MM.1S (cell line): ENCODE results near the gene TLE3.

Experiments used
- DNase-seq: peaks from one replicate; pipeline ENCODE4 v3.0.0-alpha.2; 2015
- H2AFZ ChIP-seq: fragments of 300-600 bp; sonication (generic); 2 replicates; pipeline ENCODE4 v1.6.0; 2016; ENCODE audit warnings: antibody characterized with exemption, low read length
- H3F3A ChIP-seq: fragments of 300-600 bp; sonication (generic); 2 replicates; pipeline ENCODE4 v1.6.1; 2016; ENCODE audit warnings: mild to moderate bottlenecking, antibody characterized with exemption, low read length, moderate library complexity, mixed read lengths; ENCODE audit not compliant: insufficient read depth
- H3K27ac ChIP-seq: fragments of 300-600 bp; sonication (generic); 2 replicates; pipeline ENCODE4 v1.5.1; 2016; ENCODE audit warnings: mild to moderate bottlenecking, low read length
- H3K27me3 ChIP-seq: fragments of 300-600 bp; sonication (generic); replicated peaks from 2 replicates; pipeline ENCODE4 v1.6.0; 2016; ENCODE audit warnings: low read length; ENCODE audit not compliant: insufficient read depth
- H3K36me3 ChIP-seq: fragments of 300-600 bp; sonication (generic); replicated peaks from 2 replicates; pipeline ENCODE4 v1.6.1; 2016; ENCODE audit warnings: mild to moderate bottlenecking, low read length, mixed read lengths; ENCODE audit not compliant: insufficient read depth
- H3K4me1 ChIP-seq: fragments of 300-600 bp; sonication (generic); 2 replicates; pipeline ENCODE4 v1.6.1; 2016; ENCODE audit warnings: low read length, mixed read lengths
- H3K4me2 ChIP-seq: fragments of 300-600 bp; sonication (generic); 2 replicates; pipeline ENCODE4 v1.6.0; 2016; ENCODE audit warnings: low read depth, low read length
- H3K4me3 ChIP-seq: fragments of 300-600 bp; sonication (generic); 2 replicates; pipeline ENCODE4 v1.5.1; 2016; ENCODE audit warnings: low read length, mixed read lengths
- H3K79me2 ChIP-seq: fragments of 300-600 bp; sonication (generic); 2 replicates; pipeline ENCODE4 v1.6.1; 2016; ENCODE audit warnings: mixed run types, low read length, mixed read lengths
- H3K9ac ChIP-seq: fragments of 300-600 bp; sonication (generic); 2 replicates; pipeline ENCODE4 v1.6.1; 2016; ENCODE audit warnings: low read length, mixed read lengths
- H3K9me2 ChIP-seq: fragments of 300-600 bp; sonication (generic); replicated peaks from 2 replicates; pipeline ENCODE4 v1.6.1; 2016; ENCODE audit warnings: mild to moderate bottlenecking, low read length, mixed read lengths; ENCODE audit not compliant: insufficient read depth
- H3K9me3 ChIP-seq: fragments of 300-600 bp; sonication (generic); replicated peaks from 2 replicates; pipeline ENCODE4 v1.6.1; 2016; ENCODE audit warnings: mild to moderate bottlenecking, low read length, mixed read lengths; ENCODE audit not compliant: insufficient read depth
- H4K20me1 ChIP-seq: fragments of 300-600 bp; sonication (generic); 2 replicates; pipeline ENCODE4 v1.6.1; 2016; ENCODE audit warnings: mild to moderate bottlenecking, low read length, moderate library complexity, mixed read lengths; ENCODE audit not compliant: insufficient read depth
- EZH2 ChIP-seq: fragments of 300-600 bp; sonication (generic); optimal IDR thresholded peaks from 2 replicates; pipeline ENCODE3; 2017; ENCODE audit warnings: low read depth, mild to moderate bottlenecking, antibody characterized with exemption, low read length, mixed read lengths
- EZH2phosphoT487 ChIP-seq: fragments of 300-600 bp; sonication (generic); IDR thresholded peaks from 2 replicates; pipeline ENCODE4 v1.6.1; 2018; ENCODE audit warnings: antibody characterized with exemption, low read length
- TF ChIP-seq, protein P1 (sequence below): fragments of 300-600 bp; sonication (generic); IDR thresholded peaks from 2 replicates; pipeline ENCODE4 v1.5.1; 2016; ENCODE audit warnings: antibody characterized with exemption, low read length, mixed read lengths

The TLE3 gene

DNA sequence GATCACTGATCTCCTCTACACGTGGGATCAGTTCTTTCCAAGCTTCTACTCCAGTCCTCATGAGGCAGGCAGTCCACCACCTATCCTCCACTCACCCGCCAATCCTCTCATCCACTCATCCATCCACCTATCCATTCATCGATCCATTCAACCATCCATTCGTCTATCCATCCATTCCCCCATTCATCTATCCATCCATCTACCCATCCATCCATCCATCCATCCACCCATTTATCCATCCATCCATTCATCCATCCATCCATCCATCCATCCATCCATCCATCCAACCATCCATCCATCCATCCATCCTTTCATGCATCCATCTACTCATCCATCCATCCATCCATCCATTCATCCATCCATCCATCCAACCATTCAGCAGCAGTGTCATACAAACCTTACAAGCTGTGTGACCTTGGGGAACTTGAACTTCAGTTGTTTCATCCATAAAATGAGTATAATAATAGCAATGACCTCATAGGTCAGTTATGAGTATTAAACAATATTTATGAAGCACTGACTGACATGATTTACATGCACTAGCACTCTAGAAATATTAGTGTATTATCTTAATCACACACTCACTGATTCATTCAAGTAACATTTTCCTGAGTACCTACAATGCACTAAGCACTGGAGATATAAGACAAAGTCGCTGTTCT is 55.0 kb downstream of the TLE3 start:
- no peak for DNase-seq
- Histone ChIP-seq H3K4me1 (peaks cover 9% of the 10 kb centered on the region; the same call in 1 of the 2 replicates), H3K27ac (no peak overlapping the region), H2AFZ (no peak overlapping the region), H3K27me3 (no peaks in the 10 kb centered on the region), H3K36me3 (no peaks in the 10 kb centered on the region), H3K4me2 (no peak overlapping the region), H3K9ac (no peak overlapping the region), H3K9me2 (no peaks in the 10 kb centered on the region), H3K4me3 (no peak overlapping the region), H3F3A (peaks cover 9% of the 10 kb centered on the region), H3K79me2 (no peaks in the 10 kb centered on the region), H4K20me1 (no peaks in the 10 kb centered on the region), H3K9me3 (no peaks in the 10 kb centered on the region)
- TF ChIP-seq EZH2 (no peak), EZH2phosphoT487 (no peak)
- TF ChIP-seq, protein P1, sequence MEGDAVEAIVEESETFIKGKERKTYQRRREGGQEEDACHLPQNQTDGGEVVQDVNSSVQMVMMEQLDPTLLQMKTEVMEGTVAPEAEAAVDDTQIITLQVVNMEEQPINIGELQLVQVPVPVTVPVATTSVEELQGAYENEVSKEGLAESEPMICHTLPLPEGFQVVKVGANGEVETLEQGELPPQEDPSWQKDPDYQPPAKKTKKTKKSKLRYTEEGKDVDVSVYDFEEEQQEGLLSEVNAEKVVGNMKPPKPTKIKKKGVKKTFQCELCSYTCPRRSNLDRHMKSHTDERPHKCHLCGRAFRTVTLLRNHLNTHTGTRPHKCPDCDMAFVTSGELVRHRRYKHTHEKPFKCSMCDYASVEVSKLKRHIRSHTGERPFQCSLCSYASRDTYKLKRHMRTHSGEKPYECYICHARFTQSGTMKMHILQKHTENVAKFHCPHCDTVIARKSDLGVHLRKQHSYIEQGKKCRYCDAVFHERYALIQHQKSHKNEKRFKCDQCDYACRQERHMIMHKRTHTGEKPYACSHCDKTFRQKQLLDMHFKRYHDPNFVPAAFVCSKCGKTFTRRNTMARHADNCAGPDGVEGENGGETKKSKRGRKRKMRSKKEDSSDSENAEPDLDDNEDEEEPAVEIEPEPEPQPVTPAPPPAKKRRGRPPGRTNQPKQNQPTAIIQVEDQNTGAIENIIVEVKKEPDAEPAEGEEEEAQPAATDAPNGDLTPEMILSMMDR: no peak

DNA sequence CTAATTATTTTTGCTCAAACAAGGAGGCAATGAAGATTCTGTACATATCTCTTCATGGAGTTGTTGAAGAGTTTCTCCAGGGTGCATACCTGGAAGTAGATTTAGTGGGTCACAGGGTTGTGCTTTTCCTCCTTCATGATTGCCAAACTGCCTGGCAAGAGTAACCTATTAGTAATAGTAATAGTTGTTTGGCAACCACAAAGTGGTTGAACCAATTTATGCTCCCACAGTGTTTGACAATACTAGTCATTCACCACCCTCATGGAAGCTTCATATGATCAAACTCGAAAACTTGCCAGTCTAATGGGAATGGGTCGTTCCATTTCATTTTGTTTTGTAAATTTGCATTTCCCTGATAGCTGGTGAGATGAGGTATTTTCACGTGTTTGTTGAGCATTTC is 57.8 kb downstream of the TLE3 start:
- TF ChIP-seq EZH2 (no peak), EZH2phosphoT487 (no peak)
- TF ChIP-seq, protein P1: no peak
- no peak overlapping the region for H3K4me3 ChIP-seq
- DNase-seq: no peak
- no peaks in the 10 kb centered on the region for H4K20me1 ChIP-seq
- peaks cover 29% of the 10 kb centered on the region for H3F3A ChIP-seq
- no peaks in the 10 kb centered on the region for H3K9me2 ChIP-seq
- no peak overlapping the region for H2AFZ ChIP-seq
- no peaks in the 10 kb centered on the region for H3K36me3 ChIP-seq
- H3K27ac ChIP-seq: no peak overlapping the region
- peaks cover 33% of the 10 kb centered on the region for H3K4me1 ChIP-seq
- H3K9ac ChIP-seq: no peak overlapping the region
- no peaks in the 10 kb centered on the region for H3K79me2 ChIP-seq
- no peaks in the 10 kb centered on the region for H3K27me3 ChIP-seq
- no peaks in the 10 kb centered on the region for H3K9me3 ChIP-seq
- no peak overlapping the region for H3K4me2 ChIP-seq

DNA sequence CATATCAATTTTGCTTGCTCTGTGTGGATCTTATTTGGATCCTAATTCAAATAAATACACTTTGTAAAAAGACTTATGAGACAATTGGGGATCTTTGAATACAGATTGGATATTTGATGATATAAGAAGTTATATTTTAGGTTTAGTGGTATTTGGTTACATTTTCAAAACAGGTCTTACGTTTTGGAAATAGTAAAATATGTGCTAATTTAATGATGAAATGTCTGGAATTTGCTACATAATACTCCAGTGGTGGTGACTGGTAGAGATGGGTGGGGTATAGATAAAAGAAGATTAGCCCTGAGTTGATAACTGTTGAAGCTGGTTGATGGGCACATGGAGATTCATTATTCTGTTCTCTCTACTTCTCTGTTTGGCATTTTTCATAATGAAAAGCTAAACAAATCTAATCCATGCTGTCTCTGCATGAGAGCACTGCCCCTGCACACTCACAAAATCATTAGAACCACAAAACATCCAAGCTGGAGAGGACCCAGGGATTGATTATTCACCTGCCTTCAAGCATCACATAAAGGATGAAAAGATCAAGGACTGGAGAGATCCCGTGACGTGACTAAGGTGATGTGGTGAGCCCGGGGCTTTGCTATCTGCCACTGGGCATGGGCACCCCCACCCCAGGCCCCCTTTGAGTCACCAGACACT is 58.9 kb downstream of the TLE3 start:
- no peak overlapping the region for H3K9ac ChIP-seq
- DNase-seq: no peak
- no peak overlapping the region for H3K4me2 ChIP-seq
- H4K20me1 ChIP-seq: no peaks in the 10 kb centered on the region
- H2AFZ ChIP-seq: no peak overlapping the region
- H3K27me3 ChIP-seq: no peaks in the 10 kb centered on the region
- H3K79me2 ChIP-seq: no peaks in the 10 kb centered on the region
- H3K27ac ChIP-seq: no peak overlapping the region
- H3K9me3 ChIP-seq: no peaks in the 10 kb centered on the region
- H3F3A ChIP-seq: peaks cover 25% of the 10 kb centered on the region
- no peak overlapping the region for H3K4me3 ChIP-seq
- H3K9me2 ChIP-seq: no peaks in the 10 kb centered on the region
- peaks cover 42% of the 10 kb centered on the region for H3K4me1 ChIP-seq
- no peaks in the 10 kb centered on the region for H3K36me3 ChIP-seq
- TF ChIP-seq, protein P1: no peak
- TF ChIP-seq EZH2 (no peak), EZH2phosphoT487 (no peak)
